Measurements from ENCODE around the gene PCNX2.

DNA sequence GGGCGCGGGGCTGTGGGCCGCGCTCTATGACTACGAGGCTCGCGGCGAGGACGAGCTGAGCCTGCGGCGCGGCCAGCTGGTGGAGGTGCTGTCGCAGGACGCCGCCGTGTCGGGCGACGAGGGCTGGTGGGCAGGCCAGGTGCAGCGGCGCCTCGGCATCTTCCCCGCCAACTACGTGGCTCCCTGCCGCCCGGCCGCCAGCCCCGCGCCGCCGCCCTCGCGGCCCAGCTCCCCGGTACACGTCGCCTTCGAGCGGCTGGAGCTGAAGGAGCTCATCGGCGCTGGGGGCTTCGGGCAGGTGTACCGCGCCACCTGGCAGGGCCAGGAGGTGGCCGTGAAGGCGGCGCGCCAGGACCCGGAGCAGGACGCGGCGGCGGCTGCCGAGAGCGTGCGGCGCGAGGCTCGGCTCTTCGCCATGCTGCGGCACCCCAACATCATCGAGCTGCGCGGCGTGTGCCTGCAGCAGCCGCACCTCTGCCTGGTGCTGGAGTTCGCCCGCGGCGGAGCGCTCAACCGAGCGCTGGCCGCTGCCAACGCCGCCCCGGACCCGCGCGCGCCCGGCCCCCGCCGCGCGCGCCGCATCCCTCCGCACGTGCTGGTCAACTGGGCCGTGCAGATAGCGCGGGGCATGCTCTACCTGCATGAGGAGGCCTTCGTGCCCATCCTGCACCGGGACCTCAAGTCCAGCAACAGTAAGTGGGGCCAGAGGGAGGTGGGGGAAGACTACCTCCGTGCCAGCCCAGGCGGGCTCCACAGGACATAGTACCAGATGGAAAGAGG lies 32.8 kb upstream of the PCNX2 start:
- TF ChIP-seq CTCF (conservative IDR thresholded peaks at IDR 0.05 in 1 of 2, IDR thresholded peaks at IDR 0.05 in 1 of 2; ENCODE audit: low read depth in 1 of 2, low read length in 2 of 2) (no peak), EZH2 (IDR thresholded peaks at IDR 0.05; ENCODE audit: low read length, missing control alignments) (no peak)
